ENCODE measurements around the gene OPALIN. TPM values are rescaled to one million over a fixed set of nuclear protein-coding genes. Genes with fewer than 3 reads are reported as not detected.

OPALIN gene
- total and polyA plus RNA-seq, 2 donors: under 0.01 to 0.18 TPM

DNA sequence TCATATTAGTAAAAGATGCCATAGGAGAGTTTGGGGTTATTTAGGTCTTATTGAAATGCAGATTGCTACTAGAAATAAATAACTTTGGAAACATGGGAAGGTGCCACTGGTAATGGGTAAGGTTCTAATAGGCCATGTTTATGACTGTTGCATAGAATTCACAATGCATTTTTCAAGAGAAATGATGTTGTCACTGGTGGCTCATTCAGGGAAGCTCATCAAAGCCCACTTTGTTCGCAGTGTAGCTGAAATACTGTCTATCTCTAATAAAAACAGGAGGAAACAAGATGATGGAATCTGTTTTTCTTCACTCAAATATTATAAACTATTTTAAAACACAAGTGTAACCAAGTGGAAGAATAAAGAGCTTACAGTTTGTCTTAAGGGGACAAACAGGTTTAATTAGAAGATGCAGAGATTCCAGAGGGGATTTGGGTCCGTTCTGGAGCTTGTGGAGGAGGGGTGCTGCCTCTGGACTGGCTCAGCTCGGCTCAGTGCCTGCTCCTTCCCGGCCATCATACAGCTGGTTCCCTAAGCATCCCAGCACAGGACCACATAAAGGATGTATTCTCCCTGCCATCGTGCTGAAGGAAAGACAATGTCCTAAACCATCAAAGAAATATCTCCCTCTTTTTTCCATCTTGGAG is 20.4 kb downstream of the OPALIN start:
- Histone ChIP-seq H3K36me3 (ENCODE audit: control insufficient read depth in 2 of 2, insufficient read depth in 2 of 2, low read length in 1 of 2) (peaks cover 20 to 59% of the 10 kb centered on the region in 2 donors), H3K27me3 (ENCODE audit: control insufficient read depth in 2 of 2, insufficient read depth in 1 of 2, low read length in 1 of 2) (no peaks in the 10 kb centered on the region), H3K9me3 (ENCODE audit: control insufficient read depth in 2 of 2, insufficient read depth in 1 of 2, low read length in 1 of 2) (peaks cover 0 to 1% of the 10 kb centered on the region in 2 donors), H3K27ac (ENCODE audit: low read depth in 1 of 2, low read length in 1 of 2) (no peak overlapping the region), H3K4me3 (ENCODE audit: low read length in 2 of 2) (no peak overlapping the region), H3K4me1 (ENCODE audit: control insufficient read depth in 2 of 2, insufficient read depth in 2 of 2, low read length in 2 of 2) (peaks cover 9 to 18% of the 10 kb centered on the region in 2 donors)
- DNase-seq (ENCODE audit: low read depth in 6 of 9, low spot score in 9 of 9): no peak
- WGBS: 87% methylated on average over 5 of the region's 5 CpGs

DNA sequence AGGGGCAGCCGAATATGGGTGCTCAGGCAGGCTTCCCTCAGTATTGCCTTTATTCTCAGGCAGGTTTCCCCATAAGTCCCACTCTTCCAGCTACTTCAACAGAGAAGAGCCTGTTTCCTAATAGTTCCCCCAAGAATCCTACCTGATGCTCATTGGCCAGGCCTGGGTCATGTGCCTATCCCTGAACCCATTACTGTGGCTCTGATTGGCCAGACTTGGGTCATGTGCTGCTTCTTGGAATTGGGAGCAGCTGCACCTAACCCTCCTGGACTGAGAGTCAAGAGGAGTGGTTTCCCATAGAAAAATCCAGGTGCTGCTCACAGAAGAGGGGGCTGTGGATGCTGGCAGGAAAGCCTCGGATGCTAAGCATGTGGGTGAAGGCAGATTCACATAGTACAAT is 21.7 kb downstream of the OPALIN start:
- no peak for DNase-seq (ENCODE audit: low read depth in 6 of 9, low spot score in 9 of 9)
- no peak overlapping the region for H3K27ac ChIP-seq (ENCODE audit: low read depth in 1 of 2, low read length in 1 of 2)
- WGBS: 95% methylated on average over 2 of the region's 2 CpGs
- H3K4me3 ChIP-seq (ENCODE audit: low read length in 2 of 2): no peak overlapping the region
- H3K27me3 ChIP-seq (ENCODE audit: control insufficient read depth in 2 of 2, insufficient read depth in 1 of 2, low read length in 1 of 2): no peaks in the 10 kb centered on the region
- H3K4me1 ChIP-seq (ENCODE audit: control insufficient read depth in 2 of 2, insufficient read depth in 2 of 2, low read length in 2 of 2): peaks cover 17 to 26% of the 10 kb centered on the region in 2 donors
- H3K36me3 ChIP-seq (ENCODE audit: control insufficient read depth in 2 of 2, insufficient read depth in 2 of 2, low read length in 1 of 2): peaks cover 20 to 56% of the 10 kb centered on the region in 2 donors
- H3K9me3 ChIP-seq (ENCODE audit: control insufficient read depth in 2 of 2, insufficient read depth in 1 of 2, low read length in 1 of 2): no peaks in the 10 kb centered on the region

DNA sequence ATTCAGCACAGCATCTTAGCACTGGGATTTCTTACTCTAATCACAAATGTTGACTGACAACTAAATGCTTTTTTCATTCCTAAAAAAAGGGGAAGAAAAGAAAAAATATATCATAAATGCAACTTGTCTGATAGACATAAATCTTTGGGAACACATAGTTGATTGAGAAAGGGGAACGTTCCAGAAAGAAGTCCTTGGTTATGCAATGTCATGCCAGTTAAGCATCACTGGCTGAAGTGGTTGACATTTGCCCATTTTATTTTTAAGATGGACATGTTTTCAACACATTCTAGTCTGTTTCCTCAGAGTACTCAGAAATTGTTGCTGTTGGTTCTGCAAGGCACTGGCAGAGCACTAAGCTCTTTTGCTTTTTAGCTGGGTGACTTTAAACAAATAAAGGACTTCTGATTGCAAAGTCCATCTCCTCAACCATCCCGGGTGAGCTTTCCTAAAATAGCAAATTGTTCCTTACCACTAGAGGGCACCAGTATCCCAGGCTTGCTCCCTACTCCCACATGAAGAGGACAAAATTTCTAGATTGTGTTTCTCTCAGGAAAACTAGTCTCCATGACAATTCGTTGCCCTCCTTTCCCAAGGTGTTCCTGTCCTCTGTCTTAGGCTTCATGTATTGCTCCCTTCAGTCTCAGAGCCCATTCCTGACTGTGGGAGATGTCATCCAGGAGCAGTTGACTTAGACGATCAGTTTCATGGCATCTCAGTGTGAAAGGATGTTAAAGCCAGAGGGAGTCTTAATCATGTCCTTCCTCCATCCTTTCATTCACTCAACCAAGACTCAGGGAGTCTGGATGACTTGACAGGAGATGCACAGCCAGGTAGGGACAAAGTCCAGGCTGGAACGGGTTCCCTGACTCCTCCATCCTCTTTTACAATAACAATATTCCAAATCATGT is 23.9 kb downstream of the OPALIN start:
- peaks cover 15 to 35% of the 10 kb centered on the region in 2 donors for H3K4me1 ChIP-seq (ENCODE audit: control insufficient read depth in 2 of 2, insufficient read depth in 2 of 2, low read length in 2 of 2)
- no peak overlapping the region for H3K27ac ChIP-seq (ENCODE audit: low read depth in 1 of 2, low read length in 1 of 2)
- WGBS: 70% methylated on average over 5 of the region's 5 CpGs
- peaks cover 22 to 57% of the 10 kb centered on the region in 2 donors for H3K36me3 ChIP-seq (ENCODE audit: control insufficient read depth in 2 of 2, insufficient read depth in 2 of 2, low read length in 1 of 2)
- peak in 2 of 9 donors; percentile 26 to 54 for DNase-seq (ENCODE audit: low read depth in 6 of 9, low spot score in 9 of 9)
- no peaks in the 10 kb centered on the region for H3K27me3 ChIP-seq (ENCODE audit: control insufficient read depth in 2 of 2, insufficient read depth in 1 of 2, low read length in 1 of 2)
- H3K4me3 ChIP-seq (ENCODE audit: low read length in 2 of 2): no peak overlapping the region
- no peaks in the 10 kb centered on the region for H3K9me3 ChIP-seq (ENCODE audit: control insufficient read depth in 2 of 2, insufficient read depth in 1 of 2, low read length in 1 of 2)

DNA sequence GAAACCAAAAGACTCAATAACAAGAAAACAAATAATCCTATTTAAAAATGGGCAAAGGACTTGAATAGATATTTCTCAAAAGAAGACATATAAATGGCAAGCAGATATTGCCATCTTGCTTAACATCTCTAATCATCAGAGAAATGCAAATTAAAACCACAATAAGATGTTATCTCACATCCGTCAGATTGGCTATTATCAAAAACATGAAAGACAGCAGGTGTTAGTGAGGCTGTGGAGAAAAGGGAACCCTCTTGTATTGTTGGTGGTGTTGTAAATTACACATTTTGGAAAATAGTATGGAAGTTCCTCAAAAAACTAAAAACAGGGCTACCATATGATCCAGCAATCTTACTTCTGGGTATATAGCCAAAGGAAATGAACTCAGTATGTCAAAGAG is 25.7 kb downstream of the OPALIN start:
- 10% methylated on average over 1 of the region's 1 CpG for WGBS
- Histone ChIP-seq H3K9me3 (ENCODE audit: control insufficient read depth in 2 of 2, insufficient read depth in 1 of 2, low read length in 1 of 2) (no peaks in the 10 kb centered on the region), H3K4me3 (ENCODE audit: low read length in 2 of 2) (no peak overlapping the region), H3K27ac (ENCODE audit: low read depth in 1 of 2, low read length in 1 of 2) (no peak overlapping the region), H3K4me1 (ENCODE audit: control insufficient read depth in 2 of 2, insufficient read depth in 2 of 2, low read length in 2 of 2) (peaks cover 15 to 42% of the 10 kb centered on the region in 2 donors), H3K27me3 (ENCODE audit: control insufficient read depth in 2 of 2, insufficient read depth in 1 of 2, low read length in 1 of 2) (no peaks in the 10 kb centered on the region), H3K36me3 (ENCODE audit: control insufficient read depth in 2 of 2, insufficient read depth in 2 of 2, low read length in 1 of 2) (peaks cover 34 to 56% of the 10 kb centered on the region in 2 donors)
- DNase-seq (ENCODE audit: low read depth in 6 of 9, low spot score in 9 of 9): peak in 3 of 9 donors; percentile 25 to 63 (median 28)

DNA sequence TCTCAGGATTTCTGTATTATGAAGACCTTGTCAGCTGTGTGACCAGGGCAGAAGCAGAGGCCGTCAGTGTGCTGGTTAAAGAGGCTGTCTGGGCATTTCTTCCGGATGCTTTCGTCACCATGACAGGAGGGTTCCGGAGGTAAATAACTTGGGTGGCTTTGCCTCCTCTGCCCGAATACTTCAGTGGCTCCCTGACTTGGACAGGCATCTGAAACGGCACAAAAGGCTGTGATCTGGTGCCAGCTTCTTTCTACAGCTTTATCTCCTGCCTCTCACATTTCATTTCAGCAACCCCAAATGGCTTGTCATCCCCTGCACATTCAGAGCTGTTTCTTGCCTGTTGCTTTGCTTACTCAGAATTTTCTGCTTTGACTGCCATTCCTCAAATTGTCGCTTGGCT is 31.3 kb downstream of the OPALIN start:
- WGBS: 94% methylated on average over 7 of the region's 7 CpGs
- H3K4me3 ChIP-seq (ENCODE audit: low read length in 2 of 2): no peak overlapping the region
- no peaks in the 10 kb centered on the region for H3K27me3 ChIP-seq (ENCODE audit: control insufficient read depth in 2 of 2, insufficient read depth in 1 of 2, low read length in 1 of 2)
- no peak for DNase-seq (ENCODE audit: low read depth in 6 of 9, low spot score in 9 of 9)
- H3K36me3 ChIP-seq (ENCODE audit: control insufficient read depth in 2 of 2, insufficient read depth in 2 of 2, low read length in 1 of 2): peaks cover 43 to 60% of the 10 kb centered on the region in 2 donors
- peaks cover 6 to 30% of the 10 kb centered on the region in 2 donors for H3K4me1 ChIP-seq (ENCODE audit: control insufficient read depth in 2 of 2, insufficient read depth in 2 of 2, low read length in 2 of 2)
- H3K27ac ChIP-seq (ENCODE audit: low read depth in 1 of 2, low read length in 1 of 2): no peak overlapping the region
- no peaks in the 10 kb centered on the region for H3K9me3 ChIP-seq (ENCODE audit: control insufficient read depth in 2 of 2, insufficient read depth in 1 of 2, low read length in 1 of 2)

DNA sequence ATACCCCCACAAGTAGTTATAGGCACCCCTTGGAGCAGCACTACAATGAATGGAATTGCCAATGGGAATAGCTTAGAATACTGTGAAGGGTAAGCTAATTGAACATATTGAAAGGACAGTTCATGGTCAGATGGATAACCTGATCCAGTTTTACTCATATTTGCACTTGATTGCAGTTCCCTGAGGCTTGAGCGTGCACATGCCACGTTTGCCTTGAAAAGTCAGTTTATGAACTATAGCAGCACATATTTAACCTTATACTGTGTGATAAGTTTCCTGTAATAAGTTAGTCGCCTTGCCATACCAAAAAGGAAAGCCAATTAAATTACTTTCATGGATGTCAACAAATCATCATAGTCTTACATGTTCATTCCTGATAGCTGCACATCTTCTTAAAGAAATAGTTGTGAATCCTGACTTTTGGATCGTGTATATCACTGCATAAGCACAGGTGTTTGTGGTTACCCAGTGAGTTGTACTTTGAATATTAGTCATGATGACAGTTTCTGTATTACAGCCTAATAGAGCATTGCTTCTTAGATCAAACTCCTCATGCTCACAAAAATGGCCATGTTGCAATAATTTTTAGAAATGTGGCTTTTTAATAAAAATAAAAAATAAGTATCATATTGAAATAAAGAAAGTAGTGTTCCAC is 33.0 kb downstream of the OPALIN start:
- H3K27ac ChIP-seq (ENCODE audit: low read depth in 1 of 2, low read length in 1 of 2): no peak overlapping the region
- peaks cover 52 to 63% of the 10 kb centered on the region in 2 donors for H3K36me3 ChIP-seq (ENCODE audit: control insufficient read depth in 2 of 2, insufficient read depth in 2 of 2, low read length in 1 of 2)
- no peaks in the 10 kb centered on the region for H3K27me3 ChIP-seq (ENCODE audit: control insufficient read depth in 2 of 2, insufficient read depth in 1 of 2, low read length in 1 of 2)
- no peaks in the 10 kb centered on the region for H3K9me3 ChIP-seq (ENCODE audit: control insufficient read depth in 2 of 2, insufficient read depth in 1 of 2, low read length in 1 of 2)
- no peak overlapping the region for H3K4me3 ChIP-seq (ENCODE audit: low read length in 2 of 2)
- no peak for DNase-seq (ENCODE audit: low read depth in 6 of 9, low spot score in 9 of 9)
- 69% methylated on average over 4 of the region's 4 CpGs for WGBS
- peaks cover 3 to 19% of the 10 kb centered on the region in 2 donors for H3K4me1 ChIP-seq (ENCODE audit: control insufficient read depth in 2 of 2, insufficient read depth in 2 of 2, low read length in 2 of 2)

DNA sequence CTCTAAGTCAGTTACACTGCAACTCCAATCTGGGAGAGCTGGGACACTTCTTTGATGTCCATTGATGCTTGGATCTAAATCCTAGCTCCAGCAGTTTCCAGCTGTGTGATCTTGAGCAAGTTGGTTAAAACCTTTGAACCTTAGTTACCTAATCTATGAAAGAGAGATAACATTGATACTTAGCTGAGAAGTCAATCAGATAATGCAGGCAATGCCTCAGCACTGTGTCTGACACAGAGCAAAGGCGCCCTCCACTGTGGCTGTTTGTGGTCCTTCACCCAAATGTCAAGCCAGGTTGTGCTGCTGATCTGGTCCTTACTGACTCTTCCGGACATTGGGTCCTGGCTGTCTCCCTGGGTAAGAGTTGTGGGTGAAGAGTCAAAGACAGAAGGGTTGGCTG is 34.4 kb downstream of the OPALIN start:
- Histone ChIP-seq H3K4me3 (ENCODE audit: low read length in 2 of 2) (no peak overlapping the region), H3K36me3 (ENCODE audit: control insufficient read depth in 2 of 2, insufficient read depth in 2 of 2, low read length in 1 of 2) (peaks cover 57 to 69% of the 10 kb centered on the region in 2 donors), H3K4me1 (ENCODE audit: control insufficient read depth in 2 of 2, insufficient read depth in 2 of 2, low read length in 2 of 2) (peaks cover 3 to 16% of the 10 kb centered on the region in 2 donors), H3K27me3 (ENCODE audit: control insufficient read depth in 2 of 2, insufficient read depth in 1 of 2, low read length in 1 of 2) (no peaks in the 10 kb centered on the region), H3K27ac (ENCODE audit: low read depth in 1 of 2, low read length in 1 of 2) (no peak overlapping the region), H3K9me3 (ENCODE audit: control insufficient read depth in 2 of 2, insufficient read depth in 1 of 2, low read length in 1 of 2) (no peaks in the 10 kb centered on the region)
- 98% methylated on average over 2 of the region's 2 CpGs for WGBS
- DNase-seq (ENCODE audit: low read depth in 6 of 9, low spot score in 9 of 9): no peak

DNA sequence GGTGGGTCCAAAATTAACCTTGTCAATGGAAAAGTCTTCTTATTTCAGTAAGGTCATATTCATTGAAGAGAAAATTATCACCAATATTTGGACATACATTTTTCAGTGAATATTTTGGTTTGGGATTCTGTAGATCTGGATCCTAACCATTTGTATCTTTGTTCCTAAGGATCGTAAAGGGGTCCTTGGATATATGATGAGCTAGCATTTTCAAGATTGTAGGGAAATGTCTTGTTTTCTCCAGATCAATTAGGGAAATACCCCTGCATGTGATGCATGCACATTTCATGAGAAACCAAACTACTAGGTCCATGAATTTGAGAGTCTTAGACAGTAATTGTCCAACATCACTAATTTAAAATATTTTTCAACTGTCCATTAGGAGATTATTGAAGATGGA is 36.5 kb downstream of the OPALIN start:
- DNase-seq (ENCODE audit: low read depth in 6 of 9, low spot score in 9 of 9): no peak
- 98% methylated on average over 1 of the region's 1 CpG for WGBS
- H3K4me1 ChIP-seq (ENCODE audit: control insufficient read depth in 2 of 2, insufficient read depth in 2 of 2, low read length in 2 of 2): peaks cover 3 to 12% of the 10 kb centered on the region in 2 donors
- no peaks in the 10 kb centered on the region for H3K27me3 ChIP-seq (ENCODE audit: control insufficient read depth in 2 of 2, insufficient read depth in 1 of 2, low read length in 1 of 2)
- no peak overlapping the region for H3K4me3 ChIP-seq (ENCODE audit: low read length in 2 of 2)
- H3K27ac ChIP-seq (ENCODE audit: low read depth in 1 of 2, low read length in 1 of 2): no peak overlapping the region
- no peaks in the 10 kb centered on the region for H3K9me3 ChIP-seq (ENCODE audit: control insufficient read depth in 2 of 2, insufficient read depth in 1 of 2, low read length in 1 of 2)
- peaks cover 52 to 59% of the 10 kb centered on the region in 2 donors for H3K36me3 ChIP-seq (ENCODE audit: control insufficient read depth in 2 of 2, insufficient read depth in 2 of 2, low read length in 1 of 2)

DNA sequence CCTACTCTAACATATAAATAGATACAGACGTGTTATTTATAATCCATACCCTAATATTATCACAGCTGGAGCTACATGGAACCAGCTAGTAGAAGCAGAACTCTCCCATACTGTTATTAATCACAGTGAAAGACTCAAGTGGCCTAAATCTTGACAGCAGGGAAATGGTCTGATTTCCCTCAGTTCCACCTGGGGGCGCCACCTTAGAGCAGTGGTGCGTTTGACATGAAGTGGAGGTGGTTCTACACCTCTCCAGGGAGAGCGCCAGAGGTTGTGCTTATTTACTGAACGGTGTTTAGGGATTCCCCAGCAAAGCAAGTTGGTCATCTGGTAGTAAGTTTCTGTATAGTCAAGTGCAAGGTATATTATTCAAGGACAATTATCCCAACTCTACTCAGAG is 37.0 kb downstream of the OPALIN start:
- Histone ChIP-seq H3K4me3 (ENCODE audit: low read length in 2 of 2) (no peak overlapping the region), H3K27me3 (ENCODE audit: control insufficient read depth in 2 of 2, insufficient read depth in 1 of 2, low read length in 1 of 2) (no peaks in the 10 kb centered on the region), H3K9me3 (ENCODE audit: control insufficient read depth in 2 of 2, insufficient read depth in 1 of 2, low read length in 1 of 2) (no peaks in the 10 kb centered on the region), H3K4me1 (ENCODE audit: control insufficient read depth in 2 of 2, insufficient read depth in 2 of 2, low read length in 2 of 2) (peaks cover 3 to 12% of the 10 kb centered on the region in 2 donors), H3K27ac (ENCODE audit: low read depth in 1 of 2, low read length in 1 of 2) (no peak overlapping the region), H3K36me3 (ENCODE audit: control insufficient read depth in 2 of 2, insufficient read depth in 2 of 2, low read length in 1 of 2) (peaks cover 51 to 54% of the 10 kb centered on the region in 2 donors)
- DNase-seq (ENCODE audit: low read depth in 6 of 9, low spot score in 9 of 9): no peak
- WGBS: 93% methylated on average over 5 of the region's 5 CpGs
